PC-3 (cell line): Measurements from ENCODE around the gene TRAPPC10. TPM values are rescaled to one million over a fixed set of nuclear protein-coding genes. Genes with fewer than 3 reads are reported as not detected.

Source experiments
- ATAC-seq: fragments of 200-7000 bp; cut with Tn5 transposase; 2 replicates; pipeline ENCODE4 v1.9.1; 2020; ENCODE audit warnings: mild to moderate bottlenecking, moderate library complexity
- BruUV-seq: library from RNA; stranded (reverse); fragments of 400-500 nt; replicated peaks from 2 replicates; lab custom pipeline; 2021; lab: Mats Ljungman, UMichigan
- CTCF ChIA-PET: fragments of 300-600 bp; sonication (Branson Sonifier 250); formaldehyde crosslinking; loops from one replicate; lab custom pipeline; 2022; ENCODE audit warnings: antibody characterized with exemption; lab: Charles Lee
- POLR2A ChIA-PET: fragments of 300-600 bp; sonication (Branson Sonifier 250); formaldehyde crosslinking; loops from one replicate; lab custom pipeline; 2022; ENCODE audit warnings: antibody characterized with exemption; ENCODE audit not compliant: unreplicated experiment; lab: Charles Lee
- DNase-seq: peaks from one replicate; pipeline ENCODE4 v3.0.0-alpha.2; 2015
- H2AFZ ChIP-seq: fragments of 300-600 bp; sonication (generic); 2 replicates; pipeline ENCODE4 v1.6.0; 2016; ENCODE audit warnings: antibody characterized with exemption, low read length
- H3F3A ChIP-seq: fragments of 300-600 bp; sonication (generic); one replicate; pipeline ENCODE4 v1.6.0; 2017; ENCODE audit warnings: antibody characterized with exemption, low read length, control low read depth, mild to moderate bottlenecking; ENCODE audit not compliant: unreplicated experiment
- H3K27ac ChIP-seq: fragments of 300-600 bp; sonication (generic); 2 replicates; pipeline ENCODE4 v1.5.1; 2016; ENCODE audit warnings: mild to moderate bottlenecking, low read length
- H3K27me3 ChIP-seq: fragments of 300-600 bp; sonication (generic); 2 replicates; pipeline ENCODE4 v1.6.1; 2016; ENCODE audit warnings: low read length, mixed read lengths
- H3K36me3 ChIP-seq: fragments of 300-600 bp; sonication (generic); 2 replicates; pipeline ENCODE4 v1.6.1; 2016; ENCODE audit warnings: low read depth, mixed run types, low read length, mixed read lengths
- H3K4me1 ChIP-seq: fragments of 300-600 bp; sonication (generic); 2 replicates; pipeline ENCODE4 v1.5.1; 2016; ENCODE audit warnings: low read length; ENCODE audit not compliant: insufficient read depth
- H3K4me2 ChIP-seq: fragments of 300-600 bp; sonication (generic); 2 replicates; pipeline ENCODE4 v1.6.0; 2016; ENCODE audit warnings: low read length
- H3K4me3 ChIP-seq: fragments of 300-600 bp; sonication (generic); 2 replicates; pipeline ENCODE4 v1.5.1; 2016; ENCODE audit warnings: mild to moderate bottlenecking, low read length, mixed read lengths
- H3K79me2 ChIP-seq: fragments of 300-600 bp; sonication (generic); 2 replicates; pipeline ENCODE4 v1.6.1; 2017; ENCODE audit warnings: low read length, mixed read lengths
- H3K9ac ChIP-seq: fragments of 300-600 bp; sonication (generic); 2 replicates; pipeline ENCODE4 v1.6.0; 2016; ENCODE audit warnings: mild to moderate bottlenecking, low read length
- H3K9me2 ChIP-seq: fragments of 300-600 bp; sonication (generic); replicated peaks from 2 replicates; pipeline ENCODE4 v1.6.1; 2016; ENCODE audit warnings: mixed run types, low read length, mixed read lengths
- H3K9me3 ChIP-seq: fragments of 300-600 bp; sonication (generic); 2 replicates; pipeline ENCODE4 v1.6.1; 2016; ENCODE audit warnings: low read length, mixed read lengths
- H4K20me1 ChIP-seq: fragments of 300-600 bp; sonication (generic); 2 replicates; pipeline ENCODE4 v1.6.1; 2016; ENCODE audit warnings: low read length, mixed read lengths
- EZH2 ChIP-seq: fragments of 300-600 bp; sonication (generic); IDR thresholded peaks from one replicate; pipeline ENCODE4 v1.6.1; 2017; ENCODE audit warnings: antibody characterized with exemption, mild to moderate bottlenecking, low read length; ENCODE audit not compliant: unreplicated experiment
- EZH2phosphoT487 ChIP-seq: fragments of 300-600 bp; sonication (generic); IDR thresholded peaks from 2 replicates; pipeline ENCODE4 v1.6.1; 2018; ENCODE audit warnings: mild to moderate bottlenecking, antibody characterized with exemption, low read length, borderline replicate concordance
- intact Hi-C: fragments of 100-400 bp; cut with micrococcal nuclease; formaldehyde crosslinking; loops from 2 replicates; pipeline ENCODE4 v1.9.0; 2023
- total RNA-seq: library from RNA; depleted of rRNA; stranded (reverse); fragments of >200 nt; gene quantifications from 2 replicates; pipeline ENCODE4 v1.2.3, GENCODE V29; 2014
- TF ChIP-seq, protein P1 (sequence below): fragments of 300-600 bp; sonication (generic); conservative IDR thresholded peaks from 2 replicates; pipeline ENCODE4 v1.5.1; 2017; ENCODE audit warnings: antibody characterized with exemption, low read depth, mild to moderate bottlenecking, low read length

The TRAPPC10 gene
- total RNA-seq, 1 experiment from 2014 or later, result 31.4 TPM

DNA sequence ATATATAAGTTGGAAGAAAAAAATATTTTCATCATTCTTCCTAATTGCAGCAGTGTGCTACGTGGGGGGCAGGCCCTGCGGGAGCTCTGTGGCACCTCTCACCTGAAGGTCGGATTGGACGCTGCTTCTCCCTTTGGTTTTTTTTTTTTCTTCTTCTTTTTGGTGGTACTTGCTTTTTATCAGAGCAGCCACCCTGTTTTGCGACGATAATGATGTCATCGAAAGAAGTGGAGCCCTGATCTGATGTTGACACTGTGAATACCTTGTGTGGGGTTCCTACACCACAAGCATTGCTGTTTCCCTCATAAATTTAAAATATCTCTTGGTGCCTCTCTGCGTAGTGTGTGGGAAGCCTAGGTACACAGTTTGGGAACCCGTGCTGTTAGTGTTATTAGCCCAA lies 5.5 kb downstream of the TRAPPC10 start:
- Histone ChIP-seq H3K79me2 (peaks cover 100% of the 10 kb centered on the region), H3F3A (no peaks in the 10 kb centered on the region), H3K4me1 (peaks cover 15% of the 10 kb centered on the region), H4K20me1 (peaks cover 60% of the 10 kb centered on the region), H3K9ac (no peak overlapping the region), H3K27ac (no peak overlapping the region), H3K36me3 (0 out of 2 replicates have a peak, but pooled peaks cover 3% of the 10 kb centered on the region), H3K4me3 (no peak overlapping the region), H3K27me3 (no peaks in the 10 kb centered on the region), H3K4me2 (no peak overlapping the region), H3K9me2 (no peaks in the 10 kb centered on the region), H3K9me3 (no peaks in the 10 kb centered on the region), H2AFZ (no peak overlapping the region)
- POLR2A ChIA-PET, result no interaction called here
- no peak for DNase-seq
- intact Hi-C loops, result no loop called here
- TF ChIP-seq EZH2, result no peak
- TF ChIP-seq, protein P1, sequence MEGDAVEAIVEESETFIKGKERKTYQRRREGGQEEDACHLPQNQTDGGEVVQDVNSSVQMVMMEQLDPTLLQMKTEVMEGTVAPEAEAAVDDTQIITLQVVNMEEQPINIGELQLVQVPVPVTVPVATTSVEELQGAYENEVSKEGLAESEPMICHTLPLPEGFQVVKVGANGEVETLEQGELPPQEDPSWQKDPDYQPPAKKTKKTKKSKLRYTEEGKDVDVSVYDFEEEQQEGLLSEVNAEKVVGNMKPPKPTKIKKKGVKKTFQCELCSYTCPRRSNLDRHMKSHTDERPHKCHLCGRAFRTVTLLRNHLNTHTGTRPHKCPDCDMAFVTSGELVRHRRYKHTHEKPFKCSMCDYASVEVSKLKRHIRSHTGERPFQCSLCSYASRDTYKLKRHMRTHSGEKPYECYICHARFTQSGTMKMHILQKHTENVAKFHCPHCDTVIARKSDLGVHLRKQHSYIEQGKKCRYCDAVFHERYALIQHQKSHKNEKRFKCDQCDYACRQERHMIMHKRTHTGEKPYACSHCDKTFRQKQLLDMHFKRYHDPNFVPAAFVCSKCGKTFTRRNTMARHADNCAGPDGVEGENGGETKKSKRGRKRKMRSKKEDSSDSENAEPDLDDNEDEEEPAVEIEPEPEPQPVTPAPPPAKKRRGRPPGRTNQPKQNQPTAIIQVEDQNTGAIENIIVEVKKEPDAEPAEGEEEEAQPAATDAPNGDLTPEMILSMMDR, result no peak
- no peak for TF ChIP-seq EZH2phosphoT487
- ATAC-seq, result no peak
- CTCF ChIA-PET, result no interaction called here
- no TSS peak for BruUV-seq

DNA sequence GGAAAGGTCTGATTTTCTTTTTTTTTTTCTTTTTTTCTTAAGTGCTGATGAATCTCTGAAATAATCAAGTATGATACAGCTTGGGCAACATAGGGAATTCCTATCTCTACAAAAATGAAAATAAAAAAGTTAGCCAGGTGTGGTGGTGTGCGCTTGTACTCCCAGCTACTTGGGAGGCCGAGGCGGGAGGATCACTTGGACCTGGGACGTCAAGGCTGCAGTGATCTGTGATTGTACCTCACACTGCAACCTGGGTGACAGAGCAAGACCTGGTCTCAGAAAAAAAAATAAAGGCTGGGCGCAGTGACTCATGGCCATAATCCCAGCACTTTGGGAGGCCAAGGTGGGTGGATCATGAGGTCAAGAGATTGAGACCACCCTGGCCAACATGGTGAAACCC lies 6.0 kb downstream of the TRAPPC10 start:
- peaks cover 15% of the 10 kb centered on the region for H3K4me1 ChIP-seq
- no peaks in the 10 kb centered on the region for H3F3A ChIP-seq
- H4K20me1 ChIP-seq, result peaks cover 56% of the 10 kb centered on the region
- ATAC-seq (no peak), DNase-seq (no peak)
- no peak overlapping the region for H2AFZ ChIP-seq
- no peak overlapping the region for H3K9ac ChIP-seq
- CTCF ChIA-PET, result no interaction called here
- H3K36me3 ChIP-seq, result 0 out of 2 replicates have a peak, but pooled peaks cover 3% of the 10 kb centered on the region
- TF ChIP-seq, protein P1, result no peak
- no peak for TF ChIP-seq EZH2
- no peak for TF ChIP-seq EZH2phosphoT487
- H3K4me3 ChIP-seq, result no peak overlapping the region
- H3K27ac ChIP-seq, result no peak overlapping the region
- POLR2A ChIA-PET, result no interaction called here
- H3K9me2 ChIP-seq, result no peaks in the 10 kb centered on the region
- H3K4me2 ChIP-seq, result no peak overlapping the region
- no TSS peak for BruUV-seq
- intact Hi-C loops, result no loop called here
- no peaks in the 10 kb centered on the region for H3K27me3 ChIP-seq
- no peaks in the 10 kb centered on the region for H3K9me3 ChIP-seq
- H3K79me2 ChIP-seq, result peaks cover 100% of the 10 kb centered on the region

DNA sequence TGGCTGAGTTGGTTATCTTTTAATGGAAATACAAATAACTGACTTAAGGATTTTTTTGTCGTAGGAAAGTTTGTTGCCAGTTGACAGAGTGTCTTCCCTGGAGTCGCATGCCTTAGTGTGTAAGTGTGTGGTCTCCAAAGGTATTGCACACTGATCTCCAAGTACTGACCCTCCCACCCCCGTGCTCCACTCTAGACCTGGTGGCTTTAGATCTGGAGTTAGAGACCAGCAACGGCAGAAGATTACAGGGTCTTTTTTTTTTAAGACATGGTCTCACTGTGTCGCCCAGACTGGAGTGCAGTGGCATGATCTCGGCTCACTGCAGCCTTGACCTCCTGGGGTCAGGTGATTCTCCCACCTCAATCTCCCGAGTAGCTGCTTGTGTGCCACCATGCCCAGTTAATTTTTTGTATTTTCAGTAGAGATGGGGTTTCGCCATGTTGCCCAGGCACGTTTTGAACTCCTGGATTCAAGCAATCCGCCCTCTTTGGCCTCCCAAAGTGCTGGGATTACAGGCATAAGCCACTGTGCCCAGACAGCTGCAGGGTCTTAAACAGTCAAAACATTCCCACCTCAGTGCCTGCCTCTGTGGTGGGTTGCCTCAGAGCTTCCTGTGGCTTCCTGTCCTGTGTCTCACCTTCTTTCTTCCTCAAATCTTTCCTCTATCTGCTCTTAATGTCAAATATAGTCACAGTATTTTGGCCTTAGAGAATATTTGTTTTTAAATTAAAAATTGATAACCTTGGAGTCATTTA lies 6.9 kb downstream of the TRAPPC10 start:
- Histone ChIP-seq H3K27me3 (no peaks in the 10 kb centered on the region), H3K9ac (no peak overlapping the region), H3K4me1 (peaks cover 8% of the 10 kb centered on the region), H3K27ac (no peak overlapping the region), H3K79me2 (peaks cover 100% of the 10 kb centered on the region), H2AFZ (no peak overlapping the region), H3K4me3 (no peak overlapping the region), H3K9me2 (no peaks in the 10 kb centered on the region), H3K36me3 (0 out of 2 replicates have a peak, but pooled peaks cover 3% of the 10 kb centered on the region), H3K4me2 (no peak overlapping the region), H4K20me1 (peaks cover 48% of the 10 kb centered on the region), H3F3A (no peaks in the 10 kb centered on the region), H3K9me3 (no peaks in the 10 kb centered on the region)
- BruUV-seq, result no TSS peak
- POLR2A ChIA-PET, result no interaction called here
- intact Hi-C loops, result no loop called here
- TF ChIP-seq EZH2phosphoT487 (no peak), EZH2 (no peak)
- TF ChIP-seq, protein P1, result no peak
- ATAC-seq (no peak), DNase-seq (no peak)
- CTCF ChIA-PET, result no interaction called here
